GM20431 (cell line): ENCODE results near the gene PACRG.

ENCODE experiments used
- in situ Hi-C: fragments of 300-500 bp; cut with MseI, MboI; formaldehyde crosslinking; loops from one replicate; pipeline ENCODE4 v1.15.0; 2020; ENCODE audit warnings: low sequenced_read_pairs; ENCODE audit not compliant: unreplicated experiment

The PACRG gene

GRCh38 chr6:163351013-163351412 is 623.2 kb downstream of the PACRG start:
- in situ Hi-C loops: no loop called here

GRCh38 chr6:163352011-163352685 is 624.4 kb downstream of the PACRG start:
- in situ Hi-C loops: no loop called here

- in situ Hi-C loops: no loop called here
Observed at GRCh38 chr6:163352966-163353365, 625.2 kb downstream of the PACRG start.

GRCh38 chr6:163354085-163354484 is 626.3 kb downstream of the PACRG start:
- in situ Hi-C loops: no loop called here

GRCh38 chr6:163354761-163355425 is 627.1 kb downstream of the PACRG start:
- in situ Hi-C loops: no loop called here

GRCh38 chr6:163355426-163355991 is 627.7 kb downstream of the PACRG start:
- in situ Hi-C loops: no loop called here

- in situ Hi-C loops: no loop called here
Observed at GRCh38 chr6:163356324-163356723, 628.5 kb downstream of the PACRG start.

GRCh38 chr6:163356743-163357142 is 629.0 kb downstream of the PACRG start:
- in situ Hi-C loops: no loop called here

- in situ Hi-C loops: no loop called here
Observed at GRCh38 chr6:163364641-163365040, 636.9 kb downstream of the PACRG start.
